CD4-positive, alpha-beta T cell treated with Interleukin-2 at 100 ng/mL for 4 hours (primary cell): Measurements from ENCODE around the gene CCT6B.
"Not testable (repeated sequence)": the region's sequence is repeated elsewhere in the genome, so short reads cannot be mapped to it uniquely, and the experiment has no call there.

Experiments
- DNase-seq: peaks from one replicate; pipeline ENCODE4 v3.0.0-alpha.2; 2020; ENCODE audit warnings: low spot score

Gene CCT6B, protein sequence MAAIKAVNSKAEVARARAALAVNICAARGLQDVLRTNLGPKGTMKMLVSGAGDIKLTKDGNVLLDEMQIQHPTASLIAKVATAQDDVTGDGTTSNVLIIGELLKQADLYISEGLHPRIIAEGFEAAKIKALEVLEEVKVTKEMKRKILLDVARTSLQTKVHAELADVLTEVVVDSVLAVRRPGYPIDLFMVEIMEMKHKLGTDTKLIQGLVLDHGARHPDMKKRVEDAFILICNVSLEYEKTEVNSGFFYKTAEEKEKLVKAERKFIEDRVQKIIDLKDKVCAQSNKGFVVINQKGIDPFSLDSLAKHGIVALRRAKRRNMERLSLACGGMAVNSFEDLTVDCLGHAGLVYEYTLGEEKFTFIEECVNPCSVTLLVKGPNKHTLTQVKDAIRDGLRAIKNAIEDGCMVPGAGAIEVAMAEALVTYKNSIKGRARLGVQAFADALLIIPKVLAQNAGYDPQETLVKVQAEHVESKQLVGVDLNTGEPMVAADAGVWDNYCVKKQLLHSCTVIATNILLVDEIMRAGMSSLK

DNA sequence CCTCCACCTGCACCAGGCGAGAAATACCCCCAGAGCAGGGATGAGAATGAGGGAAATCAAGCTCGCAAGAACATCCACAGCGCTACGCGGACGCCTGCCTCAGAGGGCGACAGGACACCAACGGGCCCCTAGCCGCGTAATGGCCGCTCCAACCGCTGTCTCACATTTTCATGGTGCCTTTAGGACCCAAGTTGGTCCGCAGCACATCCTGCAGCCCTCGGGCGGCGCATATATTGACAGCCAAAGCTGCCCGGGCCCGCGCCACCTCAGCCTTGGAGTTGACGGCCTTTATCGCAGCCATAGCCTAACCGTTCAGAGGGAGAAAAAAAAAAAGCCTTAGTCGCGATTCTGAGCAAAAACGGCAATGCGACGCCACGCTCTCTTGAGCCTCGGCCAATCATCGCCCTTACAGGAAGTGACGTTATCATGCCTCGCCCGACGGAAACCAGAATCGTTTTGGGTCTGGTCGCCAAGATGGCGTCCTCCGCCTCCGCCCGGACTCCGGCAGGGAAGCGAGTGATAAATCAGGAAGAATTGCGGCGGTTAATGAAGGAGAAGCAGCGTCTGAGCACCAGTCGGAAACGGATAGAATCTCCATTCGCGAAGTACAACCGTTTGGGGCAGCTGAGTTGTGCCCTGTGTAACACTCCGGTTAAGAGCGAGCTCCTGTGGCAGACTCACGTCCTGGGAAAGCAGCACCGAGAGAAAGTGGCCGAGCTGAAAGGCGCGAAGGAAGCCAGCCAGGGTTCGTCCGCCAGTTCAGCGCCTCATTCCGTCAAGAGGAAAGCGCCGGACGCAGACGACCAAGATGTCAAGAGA lies at the start of gene CCT6B, which contains the start of gene ZNF830:
CCT6B (minus strand) TSS at position 368 of the 819 bp plus-strand sequence; CDS start at position 301, 67 bp downstream.
ZNF830 (plus strand) TSS at position 448 of the 819 bp plus-strand sequence; CDS start at position 475, 27 bp downstream.
- DNase-seq = peak; percentile 92

DNA sequence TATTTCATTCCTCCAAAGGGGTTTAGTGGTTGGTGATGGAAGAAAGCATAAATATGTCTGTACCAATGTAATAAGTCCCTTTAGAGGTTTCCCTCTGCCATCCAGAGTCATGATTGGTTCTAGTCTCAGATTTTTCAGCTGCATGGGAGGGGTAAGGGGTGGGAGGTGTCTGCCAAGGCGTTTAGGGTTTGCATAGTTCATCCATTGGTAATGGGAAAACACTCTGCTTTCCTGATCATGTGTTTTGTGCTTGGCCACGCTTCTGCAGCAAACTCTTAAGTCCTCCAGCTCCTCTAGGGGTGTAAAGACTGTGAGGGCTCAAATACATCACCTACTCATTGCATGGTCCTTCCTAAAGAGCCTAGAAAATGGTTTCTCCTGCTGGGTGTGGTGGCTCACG lies 48.8 kb upstream of the CCT6B start:
- DNase-seq = no peak

DNA sequence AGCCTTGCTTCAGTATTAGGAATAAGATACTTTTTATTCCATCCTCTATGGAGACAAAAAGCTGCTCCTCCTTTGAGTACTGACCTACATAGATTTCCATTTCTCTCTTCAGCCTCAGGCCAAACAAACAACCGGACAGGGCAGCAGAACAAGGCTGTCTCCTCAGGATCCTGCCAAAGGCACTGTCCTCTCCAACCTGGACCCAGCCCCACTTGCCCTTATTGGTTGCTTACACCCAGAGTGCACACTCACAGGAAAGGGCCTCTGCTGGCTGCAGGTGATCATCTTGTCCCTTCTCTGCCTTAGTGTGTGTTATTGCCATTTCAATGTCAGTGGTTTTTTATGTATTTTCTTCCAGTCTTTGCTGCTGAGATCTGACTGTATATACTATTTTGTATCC lies 45.7 kb upstream of the CCT6B start:
- no peak for DNase-seq

DNA sequence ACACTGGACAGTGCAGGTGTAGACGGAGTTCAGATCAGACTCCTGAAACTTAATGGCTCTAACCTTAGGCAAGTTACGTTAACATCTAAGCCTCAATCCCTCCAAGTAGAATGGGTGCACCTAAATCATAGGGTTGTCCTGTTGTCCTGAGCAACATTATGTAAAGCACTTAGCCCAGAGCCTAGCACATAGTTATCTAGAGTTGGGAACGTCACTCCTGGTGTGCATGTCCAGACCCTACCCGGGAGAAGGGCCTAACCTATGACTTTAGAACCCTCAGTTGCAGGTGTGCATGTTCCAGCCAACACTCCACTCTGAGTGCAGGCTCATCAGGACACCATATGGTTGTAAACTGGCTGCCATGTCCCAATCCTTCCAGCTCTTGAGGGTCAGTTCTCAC lies 45.1 kb upstream of the CCT6B start:
- DNase-seq = no peak

DNA sequence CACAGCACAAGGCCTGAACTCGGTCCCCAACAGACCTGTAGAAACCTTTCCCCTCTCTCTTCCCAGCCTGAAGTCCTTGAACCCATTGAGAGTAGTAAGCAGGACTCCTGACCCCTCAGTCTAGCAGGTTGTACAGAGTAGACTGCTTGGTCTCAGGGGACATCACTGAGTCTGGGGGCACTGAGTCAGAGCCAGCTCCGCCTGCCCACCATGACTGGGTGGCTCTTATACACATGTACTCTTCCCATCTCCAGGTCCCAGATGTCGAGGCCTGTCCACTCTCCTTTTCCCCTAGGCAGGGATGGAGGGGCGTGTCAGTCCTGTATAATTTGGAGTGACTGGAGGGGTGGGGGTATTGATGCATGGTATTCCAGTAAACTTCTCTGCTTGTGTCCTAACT lies 42.5 kb upstream of the CCT6B start:
- DNase-seq = no peak

DNA sequence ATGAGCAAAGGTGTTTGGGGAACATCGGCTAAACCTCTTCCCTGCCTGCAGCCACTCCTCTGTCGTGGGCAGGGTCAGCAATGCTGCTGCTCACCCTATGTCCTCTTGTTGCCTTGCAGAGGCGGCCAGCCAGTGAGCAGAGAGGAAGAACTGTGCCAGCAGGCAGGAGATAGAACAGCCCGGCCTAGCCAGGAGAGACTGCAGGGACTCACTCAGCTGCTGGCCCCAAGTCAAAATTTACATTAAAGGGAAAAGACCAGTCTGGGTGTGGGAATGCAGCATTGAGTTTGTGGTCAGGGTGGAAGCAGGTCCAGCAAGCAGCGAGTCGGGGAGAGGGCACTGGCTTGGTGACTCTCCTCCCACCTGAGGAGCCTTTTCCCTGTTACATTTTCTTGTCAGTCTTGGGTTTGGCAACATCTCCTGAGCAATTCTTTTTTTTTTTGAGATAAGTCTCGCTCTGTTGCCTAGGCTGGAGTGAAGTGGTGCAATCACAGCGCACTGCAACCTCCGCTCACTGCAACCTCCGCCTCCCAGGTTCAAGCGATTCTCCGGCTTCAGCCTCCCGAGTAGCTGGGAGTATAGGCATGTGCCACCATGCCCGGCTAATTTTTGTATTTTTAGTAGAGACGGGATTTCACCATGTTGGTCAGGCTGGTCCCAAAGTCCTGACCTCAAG lies 41.8 kb upstream of the CCT6B start:
- no peak for DNase-seq

DNA sequence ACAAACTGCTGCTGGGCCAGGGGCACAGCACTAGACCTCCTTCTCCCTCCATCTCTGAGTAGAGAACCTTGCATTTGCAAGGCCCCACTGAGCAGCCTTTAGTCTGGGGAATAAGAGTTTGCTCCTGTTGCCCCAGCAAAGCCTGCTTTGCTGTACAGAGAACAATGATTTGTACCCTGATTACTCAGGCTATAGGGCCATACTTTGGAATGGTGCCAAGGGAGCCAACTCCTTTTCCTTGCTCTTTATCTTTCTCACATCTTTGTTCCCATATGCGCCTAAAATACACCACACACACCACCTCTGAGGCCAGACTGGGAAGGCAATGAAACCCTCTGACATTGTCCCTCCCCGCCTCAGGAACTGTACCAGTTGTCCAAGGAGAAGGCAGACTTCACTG lies 40.3 kb upstream of the CCT6B start:
- DNase-seq = no peak

DNA sequence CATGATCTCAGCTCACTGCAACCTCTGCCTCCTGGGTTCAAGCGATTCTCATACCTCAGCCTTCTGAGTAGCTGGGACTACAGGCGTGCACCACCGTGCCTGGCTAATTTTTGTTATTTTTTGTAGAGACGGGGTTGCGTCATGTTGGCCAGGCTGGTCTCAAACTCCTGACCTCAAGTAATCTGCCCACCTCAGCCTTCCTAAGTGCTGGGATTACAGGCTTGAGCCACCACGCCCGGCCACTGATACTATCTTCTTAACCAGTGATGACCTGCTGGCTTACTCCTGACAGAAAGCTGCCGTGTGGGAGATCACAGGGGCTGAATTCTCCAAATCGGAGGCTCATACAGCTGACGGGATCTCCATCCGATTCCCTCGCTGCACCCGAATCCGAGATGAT lies 39.7 kb upstream of the CCT6B start:
- not testable (repeated sequence) for DNase-seq

DNA sequence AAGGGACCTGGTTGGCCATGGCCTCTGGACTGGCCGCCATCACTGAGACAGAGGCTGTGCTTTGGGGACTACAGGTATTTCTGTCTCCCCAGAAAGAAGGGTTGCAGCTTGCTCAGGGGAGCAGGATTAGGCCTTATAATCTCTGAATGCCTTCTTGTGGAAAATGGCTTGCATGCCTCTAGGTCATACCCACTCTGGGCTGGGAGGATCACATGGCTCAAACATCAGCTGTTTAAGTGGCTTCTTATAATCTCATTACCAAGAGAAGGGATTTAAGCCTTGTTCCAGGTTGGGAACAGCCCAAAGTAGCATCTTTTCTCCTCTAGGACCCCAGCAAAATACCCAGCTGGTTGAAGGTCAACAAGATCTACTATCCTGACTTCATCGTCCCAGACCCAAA lies 38.2 kb upstream of the CCT6B start:
- DNase-seq = no peak

DNA sequence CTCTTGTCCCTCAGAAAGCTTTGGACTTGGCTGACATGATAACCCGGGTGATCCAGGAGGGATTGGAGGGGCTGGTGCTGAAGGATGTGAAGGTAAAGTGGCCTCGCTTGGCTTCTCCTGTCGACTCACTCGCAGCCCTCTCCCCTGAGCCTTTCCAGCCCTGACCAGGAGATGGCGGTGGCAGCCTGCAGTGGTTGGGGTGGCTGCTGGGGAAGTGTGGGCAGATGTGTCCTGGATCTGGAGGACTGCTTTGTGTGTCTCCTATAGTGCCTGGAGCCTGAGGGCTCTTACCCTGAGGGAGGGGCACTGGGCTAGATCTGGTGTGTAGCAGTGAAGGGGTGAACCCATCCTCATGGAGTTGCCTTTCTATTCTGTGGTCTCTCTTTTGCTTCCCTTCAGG lies 36.9 kb upstream of the CCT6B start:
- DNase-seq = peak; percentile 83

DNA sequence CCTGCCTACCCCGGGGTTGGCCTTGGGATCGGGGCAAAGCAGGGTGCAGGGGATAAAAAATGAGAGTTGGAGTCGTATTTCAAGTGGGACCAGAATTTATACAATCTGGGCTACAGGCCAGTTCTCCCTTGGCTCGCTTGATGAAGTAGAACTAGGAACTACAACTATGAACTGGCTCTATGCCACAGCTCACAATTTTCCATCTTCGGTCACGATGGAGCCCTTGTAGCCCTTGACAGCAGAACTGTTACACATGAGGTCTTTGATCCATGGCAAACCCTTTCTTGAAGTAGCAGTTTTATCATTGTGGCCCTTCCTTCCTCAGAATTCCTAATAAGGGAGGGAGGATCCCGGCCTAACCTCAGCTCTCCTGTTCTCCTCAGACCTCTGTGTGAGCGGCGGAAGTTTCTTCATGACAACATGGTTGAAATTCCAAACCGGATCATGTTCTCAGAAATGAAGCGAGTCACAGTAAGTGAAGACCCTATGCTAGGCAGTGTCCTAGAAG lies 36.1 kb upstream of the CCT6B start:
- DNase-seq = no peak

DNA sequence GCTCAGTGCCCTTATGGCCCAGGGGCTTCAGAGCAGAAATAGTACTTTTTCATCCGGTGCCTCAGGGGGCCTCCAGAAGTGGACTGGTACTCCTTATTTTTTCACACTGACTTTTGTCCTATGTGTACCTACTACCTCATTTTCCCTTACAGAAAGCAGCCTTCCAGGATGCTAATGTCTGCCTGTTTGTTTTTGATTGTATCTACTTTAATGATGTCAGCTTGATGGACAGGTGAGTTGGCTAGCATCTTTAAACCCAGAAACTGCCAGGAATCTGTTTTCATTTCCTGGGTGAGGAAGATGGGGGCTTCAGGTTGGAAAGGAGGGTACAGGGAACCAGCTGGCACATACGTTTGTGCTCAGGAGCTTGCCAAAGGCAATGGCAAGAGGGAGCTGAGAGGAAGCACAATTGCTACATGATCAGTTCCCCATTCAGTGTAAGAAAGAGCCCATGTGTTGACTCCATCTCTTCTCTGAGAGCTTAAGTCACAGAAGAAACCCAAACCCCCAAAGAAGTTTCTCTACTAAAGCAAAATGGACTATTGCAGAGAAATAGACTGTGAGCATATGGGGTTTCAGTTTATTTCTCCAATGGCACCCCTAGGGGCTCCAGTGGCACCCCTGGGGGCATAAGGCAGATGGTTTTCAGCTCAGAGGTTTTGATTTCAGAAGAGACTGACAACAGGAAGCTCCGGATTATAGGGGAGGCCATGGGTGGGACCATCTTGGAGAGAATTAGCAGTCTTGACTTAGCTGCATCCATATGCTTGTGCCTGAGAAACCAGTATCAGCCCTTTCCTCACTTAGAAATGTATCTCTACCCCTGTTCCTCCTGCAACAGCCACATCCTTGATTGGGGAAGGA lies 35.4 kb upstream of the CCT6B start:
- DNase-seq = no peak

DNA sequence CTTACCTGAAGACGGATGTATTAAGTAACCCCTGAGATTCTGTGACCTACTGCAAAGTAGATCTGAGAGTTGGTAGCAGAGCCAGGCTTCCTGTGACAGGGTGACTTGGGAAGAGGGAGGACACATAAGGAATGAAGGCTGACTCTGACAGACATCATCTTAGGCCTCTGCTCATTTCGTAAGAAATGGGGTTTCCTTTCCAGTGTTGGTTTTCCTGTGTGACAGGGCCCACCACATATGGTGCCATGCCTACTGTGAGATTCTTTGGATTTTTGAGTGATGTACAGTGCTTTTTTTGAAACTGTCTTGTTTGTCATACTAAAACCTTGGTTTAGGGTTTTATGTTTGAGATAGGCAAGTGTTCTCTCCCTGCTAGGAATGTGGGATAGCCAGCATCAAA lies 31.8 kb upstream of the CCT6B start:
- no peak for DNase-seq

DNA sequence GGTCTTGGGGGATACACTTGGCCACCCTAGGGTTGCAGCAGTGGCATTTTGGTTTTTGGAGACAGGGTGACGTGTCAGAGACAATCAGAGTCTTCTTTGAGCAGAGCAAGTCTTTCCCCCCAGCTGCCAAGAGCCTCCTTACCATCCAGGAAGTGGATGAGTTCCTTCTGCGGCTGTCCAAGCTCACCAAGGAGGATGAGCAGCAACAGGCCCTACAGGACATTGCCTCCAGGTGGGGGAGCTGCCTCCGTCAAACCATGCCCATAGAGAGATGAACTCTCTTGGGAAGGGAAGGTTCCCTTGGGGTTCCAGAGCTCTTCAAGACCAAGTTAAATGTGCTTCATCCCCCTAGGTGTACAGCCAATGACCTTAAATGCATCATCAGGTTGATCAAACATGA lies 30.3 kb upstream of the CCT6B start:
- no peak for DNase-seq

DNA sequence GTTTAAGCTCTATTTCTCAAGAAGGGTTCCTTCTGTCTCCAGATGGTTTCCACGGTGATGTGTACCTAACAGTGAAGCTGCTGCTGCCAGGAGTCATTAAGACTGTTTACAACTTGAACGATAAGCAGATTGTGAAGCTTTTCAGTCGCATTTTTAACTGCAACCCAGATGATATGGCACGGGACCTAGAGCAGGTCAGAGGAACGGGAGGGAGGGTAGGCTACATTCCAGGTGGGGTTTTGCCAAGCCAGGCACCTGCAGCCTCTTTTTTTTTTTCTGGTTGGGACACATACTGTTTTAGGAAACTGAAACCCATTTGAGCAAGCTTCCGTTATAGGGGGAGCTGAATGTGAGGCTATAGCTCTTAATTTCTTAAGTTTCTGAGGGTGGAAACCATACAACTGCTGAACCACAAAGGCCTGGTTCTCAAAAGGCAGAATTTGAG lies 29.7 kb upstream of the CCT6B start:
- no peak for DNase-seq

DNA sequence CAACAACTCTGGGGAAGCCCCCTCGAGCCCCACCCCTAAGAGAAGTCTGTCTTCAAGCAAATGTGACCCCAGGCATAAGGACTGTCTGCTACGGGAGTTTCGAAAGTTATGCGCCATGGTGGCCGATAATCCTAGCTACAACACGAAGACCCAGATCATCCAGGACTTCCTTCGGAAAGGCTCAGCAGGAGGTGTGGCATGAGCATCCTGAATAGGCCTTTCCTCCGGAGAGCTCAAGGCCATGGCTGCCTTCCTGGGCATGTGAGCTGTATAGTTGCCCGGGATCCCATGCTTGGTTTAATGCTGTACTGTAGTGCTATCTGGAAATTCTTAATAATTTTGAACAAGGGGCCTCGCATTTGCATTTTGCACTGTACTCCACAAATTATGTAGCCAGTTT lies 28.2 kb upstream of the CCT6B start:
- DNase-seq = no peak

DNA sequence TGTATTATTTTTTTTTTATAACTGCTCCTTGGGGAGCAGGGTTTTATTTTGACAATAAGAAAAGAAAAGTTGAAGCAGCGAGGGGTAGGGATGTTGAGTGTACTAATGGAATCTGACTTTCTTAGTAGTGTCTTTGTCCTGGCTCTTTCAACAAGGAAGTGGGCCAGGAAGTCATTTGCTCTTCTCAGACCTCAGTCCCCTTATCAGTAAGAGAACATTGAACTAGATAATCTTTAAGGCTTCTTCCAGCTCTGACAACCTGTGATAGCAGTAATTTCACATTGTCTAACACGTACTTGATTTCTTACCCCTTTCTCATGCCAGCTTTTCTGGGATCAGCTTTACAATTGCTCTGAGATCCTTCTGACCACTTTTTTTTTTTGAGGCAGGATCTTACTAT lies 27.4 kb upstream of the CCT6B start:
- no peak for DNase-seq

DNA sequence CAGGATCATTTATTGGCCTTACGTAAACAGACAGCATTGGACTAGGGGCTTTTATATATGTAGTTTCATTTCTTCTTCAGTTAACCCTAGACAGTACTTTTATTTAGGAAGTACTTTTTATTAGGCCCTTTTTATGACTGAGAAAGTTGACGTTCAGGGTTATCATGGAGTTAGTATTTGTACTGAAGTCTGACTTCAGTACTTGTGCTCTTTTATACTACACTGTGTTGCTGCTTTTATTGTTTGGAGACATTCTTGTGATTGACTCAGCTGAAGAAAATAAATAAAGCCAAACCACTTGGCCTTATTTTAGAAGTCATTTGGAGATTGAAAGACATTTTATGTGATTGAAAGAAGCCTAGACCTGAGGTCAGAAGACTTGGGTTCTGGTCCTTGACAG lies 26.0 kb upstream of the CCT6B start:
- DNase-seq = no peak

DNA sequence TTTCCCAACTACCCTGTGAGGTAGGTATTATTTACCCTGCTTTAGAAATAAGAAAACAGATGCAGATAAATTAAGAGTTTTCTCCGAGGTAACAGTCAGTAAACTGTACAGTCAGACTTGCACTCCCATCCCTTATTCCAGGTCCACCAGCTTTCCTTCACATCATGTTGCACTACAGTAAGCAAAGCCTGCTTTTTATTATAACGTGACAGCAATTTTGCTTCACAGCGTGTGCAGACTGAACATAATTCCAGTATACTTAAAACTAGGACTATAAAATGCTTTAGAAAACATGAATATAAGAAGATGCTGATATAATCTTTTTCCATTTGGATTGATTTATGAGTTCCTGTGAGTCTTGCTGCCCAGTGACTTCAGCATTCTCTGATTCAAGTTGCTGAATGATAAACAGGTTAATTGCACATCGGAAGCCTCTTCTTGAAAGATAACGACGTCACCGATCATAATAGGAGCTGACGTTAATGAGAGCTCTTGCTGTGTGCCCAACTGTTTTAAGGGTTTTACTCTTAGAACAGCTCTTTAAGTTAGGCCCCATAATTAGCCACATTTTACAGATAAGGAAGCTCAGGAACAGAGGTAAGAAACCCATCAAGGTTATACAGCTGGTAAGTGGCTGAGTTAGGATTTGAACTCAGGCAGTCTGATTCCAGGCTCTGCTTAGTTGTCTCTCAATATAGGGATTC lies 20.4 kb upstream of the CCT6B start:
- no peak for DNase-seq
